DMS 273 (cell line): Measurements from ENCODE around the gene PRICKLE2.
A peak's percentile ranks its signal among the peaks of the same experiment; 100 is the strongest.

Experiments
- DNase-seq: peaks from one replicate; lab custom pipeline; 2025; ENCODE audit not compliant: unreplicated experiment; lab: John Stamatoyannopoulos, UW

Gene PRICKLE2

GRCh38 chr3:64104006-64104405, 121.3 kb downstream of the PRICKLE2 start:
- no peak for DNase-seq

DNA sequence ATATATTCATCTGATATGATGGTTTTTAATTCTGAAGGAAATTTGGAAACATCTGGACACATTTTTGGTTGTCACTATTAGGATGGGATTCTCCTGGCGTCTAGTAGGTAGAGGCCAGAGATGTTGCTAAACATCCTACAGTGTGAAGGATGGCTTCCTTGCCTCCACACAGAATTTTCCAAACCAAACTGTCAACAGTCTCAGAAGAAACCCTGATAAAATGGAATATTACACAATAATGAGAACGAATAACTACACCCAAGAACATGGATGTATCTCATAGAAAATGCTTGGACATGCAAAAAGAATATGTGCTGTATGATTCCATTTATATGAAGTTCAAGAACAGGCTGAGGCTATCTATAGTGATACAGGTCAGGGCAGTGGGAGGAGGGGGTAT, 122.1 kb downstream of the PRICKLE2 start:
- DNase-seq, result no peak

- DNase-seq, result no peak
Observed at GRCh38 chr3:64102147-64102546, 123.1 kb downstream of the PRICKLE2 start.

GRCh38 chr3:64099316-64099715, 126.0 kb downstream of the PRICKLE2 start:
- DNase-seq, result no peak

DNA sequence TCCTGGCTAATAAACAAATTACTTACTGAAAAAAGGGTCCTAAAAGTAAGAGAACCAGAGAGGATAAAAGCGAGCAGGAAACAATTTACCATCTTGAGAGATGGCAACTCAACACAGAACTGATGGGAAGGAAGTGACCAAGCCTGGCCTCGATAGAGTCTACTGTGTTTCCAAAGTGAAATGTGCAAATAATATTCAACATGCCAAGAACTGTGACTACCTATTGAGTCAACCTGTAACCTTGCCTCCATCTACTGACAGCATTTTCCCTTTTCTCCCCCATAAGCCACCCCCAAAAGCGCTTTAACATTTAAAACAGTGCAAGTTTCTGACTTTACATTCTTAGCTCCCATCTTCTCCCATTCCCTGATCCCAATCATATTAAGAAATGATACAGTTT, 126.6 kb downstream of the PRICKLE2 start:
- DNase-seq, result no peak

GRCh38 chr3:64097920-64098319, 127.3 kb downstream of the PRICKLE2 start:
- no peak for DNase-seq

DNA sequence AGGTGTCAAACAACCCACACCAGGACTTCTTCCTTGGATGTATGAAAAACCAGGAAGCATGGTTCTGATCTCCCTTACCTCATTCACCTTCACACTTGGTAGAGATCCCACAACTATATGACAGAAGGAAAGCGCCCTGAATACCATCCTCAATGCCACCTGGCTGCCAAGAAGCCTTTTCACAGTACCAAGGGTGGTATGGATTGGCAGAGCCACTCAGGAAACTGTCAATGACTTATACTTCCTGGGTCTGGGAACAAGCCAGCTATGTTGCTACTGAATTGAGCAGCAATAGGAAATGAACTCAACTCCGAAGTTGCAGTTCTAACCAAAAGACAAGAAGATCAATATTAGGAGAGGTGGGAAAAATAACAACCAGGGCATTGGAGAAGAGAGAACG, 129.5 kb downstream of the PRICKLE2 start:
- DNase-seq, result no peak

GRCh38 chr3:64094713-64095079, 130.6 kb downstream of the PRICKLE2 start:
- DNase-seq, result no peak

DNA sequence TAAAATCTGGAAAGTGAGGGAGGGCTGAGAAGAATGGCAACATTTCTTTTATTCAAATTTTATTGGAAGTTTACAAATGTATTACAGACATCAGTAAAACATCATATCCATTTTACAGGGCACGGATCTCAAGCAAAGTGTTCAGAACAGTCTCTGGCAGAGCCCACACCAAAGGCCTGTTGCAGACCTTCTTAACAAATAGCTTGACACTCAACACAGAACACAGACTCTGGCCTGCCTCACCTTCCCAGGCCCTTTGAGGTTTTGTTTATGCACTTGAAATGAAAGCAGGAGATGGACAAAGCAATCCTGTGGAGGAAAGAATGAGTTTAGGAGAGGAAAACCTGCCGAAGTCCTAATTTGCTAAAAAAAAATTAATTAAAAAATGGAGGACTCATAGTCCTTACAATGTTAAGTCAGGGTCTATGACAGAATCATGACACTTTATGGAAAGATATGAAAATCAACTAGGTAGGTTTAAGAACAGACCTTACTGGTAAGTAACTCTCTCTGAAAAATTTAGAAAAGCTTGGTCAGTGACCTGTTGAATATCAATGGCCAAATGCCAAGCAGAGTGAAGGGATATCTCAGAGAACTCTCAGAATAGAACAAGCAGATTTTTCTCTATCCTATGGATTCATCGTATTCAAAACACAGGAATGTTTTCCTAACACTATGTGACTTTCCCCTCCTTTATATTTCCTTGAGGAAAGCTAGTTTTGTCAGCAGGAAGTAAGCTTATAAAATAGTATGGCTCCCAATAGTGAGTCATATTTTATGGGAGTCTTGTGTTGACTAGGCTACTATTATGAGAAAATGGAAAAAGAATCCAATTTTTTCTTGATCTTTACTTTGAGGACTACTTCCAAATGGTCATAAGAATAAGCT, 131.2 kb downstream of the PRICKLE2 start:
- no peak for DNase-seq

- no peak for DNase-seq
Observed at GRCh38 chr3:64093211-64093610, 132.1 kb downstream of the PRICKLE2 start.

- DNase-seq, result no peak
Observed at GRCh38 chr3:64091501-64091900, 133.8 kb downstream of the PRICKLE2 start.

DNA sequence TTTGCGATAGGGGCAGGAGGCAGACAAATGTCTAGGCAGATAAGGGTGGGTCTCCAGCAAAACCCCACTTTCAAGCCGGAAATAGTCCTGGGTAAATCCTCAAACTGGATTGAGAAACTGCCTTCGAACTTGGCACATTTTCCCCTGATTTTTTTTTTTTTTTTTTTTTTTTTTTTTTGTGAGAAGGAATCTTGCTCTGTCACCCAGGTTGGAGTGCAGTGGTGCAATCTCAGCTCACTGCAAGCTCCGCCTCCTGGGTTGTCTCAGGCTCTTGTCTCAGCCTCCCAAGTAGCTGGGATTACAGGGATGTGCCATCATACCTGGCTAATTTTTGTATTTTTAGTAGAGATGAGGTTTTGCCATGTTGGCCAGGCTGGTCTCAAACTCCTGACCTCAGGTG, 135.9 kb downstream of the PRICKLE2 start:
- peak; percentile 18 for DNase-seq

DNA sequence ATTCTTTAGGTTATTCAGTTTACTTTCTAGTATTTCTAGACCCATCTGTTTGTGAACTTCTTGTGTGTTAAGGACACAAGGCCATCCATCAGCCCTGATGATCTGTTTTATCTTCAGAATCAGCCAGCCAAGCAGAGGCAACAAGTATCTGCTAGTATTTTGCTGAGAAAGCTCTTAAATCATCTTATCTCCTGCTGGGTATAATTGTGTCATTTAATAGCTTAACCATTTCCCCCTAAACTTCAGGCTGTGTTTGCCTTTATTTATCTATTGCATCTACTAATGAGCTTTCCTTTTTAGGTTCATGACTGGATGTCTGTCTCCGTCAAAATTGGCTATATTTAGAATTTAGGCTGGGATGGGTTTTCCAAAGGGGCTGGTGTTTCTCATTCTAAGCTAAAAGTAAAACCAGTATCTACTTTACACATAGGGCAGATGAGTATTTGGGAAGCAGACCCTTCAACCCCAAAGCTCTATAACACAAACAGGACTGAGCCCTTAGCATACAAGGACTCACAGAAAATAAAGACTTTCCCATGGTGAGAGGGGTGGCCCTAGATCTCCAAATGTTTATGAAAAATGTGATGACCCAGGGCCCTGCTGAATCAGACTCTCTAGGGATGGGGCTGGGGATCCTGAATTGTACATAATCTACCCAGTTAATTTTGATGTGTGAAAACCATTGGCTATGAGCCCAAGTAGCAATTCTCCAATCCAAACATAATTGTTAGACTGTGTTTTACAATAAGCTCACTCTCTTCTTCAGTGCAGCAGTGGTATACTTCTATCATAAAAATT, 136.7 kb downstream of the PRICKLE2 start:
- DNase-seq, result peak; percentile 24

GRCh38 chr3:64086479-64087252, 138.6 kb downstream of the PRICKLE2 start:
- peak; percentile 35 for DNase-seq

DNA sequence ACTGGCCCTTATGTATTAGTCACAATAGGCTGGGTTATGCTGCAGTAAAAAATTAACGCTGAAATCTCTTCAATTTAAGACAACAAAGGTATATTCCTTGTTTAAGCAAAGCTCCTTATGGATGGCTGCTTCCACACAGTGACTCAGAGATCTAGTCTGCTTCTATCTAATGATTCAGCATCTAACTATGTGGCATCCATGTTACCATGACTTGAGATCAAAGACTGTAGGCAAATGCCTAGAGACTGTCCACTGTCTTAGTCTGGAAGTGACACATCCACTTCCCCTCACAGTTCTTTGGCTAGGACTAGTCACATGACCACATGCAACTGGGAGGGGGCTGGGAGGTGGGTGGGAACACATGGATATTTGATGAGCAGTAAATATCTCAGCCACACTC, 140.6 kb downstream of the PRICKLE2 start:
- peak; percentile 16 for DNase-seq

- no peak for DNase-seq
Observed at GRCh38 chr3:64083575-64083974, 141.7 kb downstream of the PRICKLE2 start.

DNA sequence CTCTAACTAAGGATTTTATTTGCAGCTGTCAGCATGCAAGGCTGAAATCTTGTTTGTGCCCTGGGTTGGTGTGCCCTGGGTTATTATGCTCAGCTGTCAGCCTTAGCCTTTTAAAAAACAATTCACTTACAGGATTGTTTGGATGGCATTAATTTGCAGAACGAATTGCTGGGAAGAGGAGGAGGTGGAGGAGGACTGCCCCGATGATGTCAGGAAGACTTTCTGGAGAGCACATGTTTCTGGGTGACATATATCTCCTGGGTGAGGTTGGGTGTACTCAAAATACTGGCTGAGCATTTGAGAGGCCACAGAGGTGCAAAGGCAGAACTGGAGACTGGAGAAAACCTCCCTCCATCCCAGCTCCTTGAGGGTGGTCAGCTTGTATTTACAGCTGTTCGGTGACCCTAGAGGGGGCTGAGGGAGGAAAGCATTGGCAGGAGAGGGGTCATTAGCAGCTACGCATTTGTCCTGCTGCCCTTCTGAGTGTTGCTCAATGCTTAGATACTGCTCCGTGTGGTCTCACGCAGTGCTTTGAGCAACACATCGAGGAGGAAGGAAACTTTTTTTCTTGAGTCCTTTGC, 142.2 kb downstream of the PRICKLE2 start:
- DNase-seq, result no peak

DNA sequence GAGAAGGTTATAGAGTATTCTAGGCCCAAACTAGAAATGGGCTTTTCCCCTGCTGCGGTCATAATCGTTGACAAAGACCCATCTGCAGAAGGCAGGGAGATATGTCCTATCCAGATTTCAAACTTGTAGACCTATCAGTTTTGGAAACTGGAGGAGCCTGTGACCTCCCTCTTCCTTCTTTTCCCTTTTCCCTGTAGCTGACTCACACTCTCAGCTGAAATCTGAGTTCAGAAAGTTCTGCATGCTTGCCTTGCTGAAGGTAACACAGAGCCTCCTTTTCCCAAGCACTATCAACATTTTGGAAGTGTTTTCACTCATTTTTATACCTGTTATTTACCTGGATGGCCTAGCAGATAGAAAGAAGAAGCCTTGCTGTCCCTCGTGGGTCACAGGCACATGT, 142.9 kb downstream of the PRICKLE2 start:
- no peak for DNase-seq

- no peak for DNase-seq
Observed at GRCh38 chr3:64081235-64081630, 144.0 kb downstream of the PRICKLE2 start.

DNA sequence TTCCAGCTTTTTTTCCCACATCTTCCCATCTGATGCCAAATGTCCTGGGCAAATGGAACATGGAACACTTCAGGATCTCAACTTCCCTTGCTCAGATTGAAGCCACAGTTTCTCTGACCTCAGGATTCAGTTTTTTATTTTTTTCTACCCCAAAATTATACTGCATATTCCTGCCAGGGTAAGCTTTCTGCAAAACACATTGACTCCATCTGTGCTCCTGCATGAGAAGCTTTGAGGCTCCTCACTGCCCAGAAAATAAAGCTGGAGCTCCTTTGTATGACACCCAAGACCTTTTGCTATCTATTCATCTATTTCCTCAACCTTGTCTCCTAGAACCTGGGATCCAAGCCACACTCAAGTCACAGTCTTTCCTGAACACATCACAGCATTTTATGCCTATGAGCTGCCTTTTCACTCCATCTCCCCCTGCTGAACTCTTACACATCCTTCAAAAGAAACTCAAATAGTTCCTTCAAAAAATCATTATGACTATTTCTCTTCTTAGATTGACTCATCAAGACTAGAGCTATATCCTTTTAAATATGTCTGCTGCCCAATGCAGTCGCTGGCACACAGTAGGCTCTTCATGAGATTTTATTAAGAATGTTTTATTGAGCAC, 144.5 kb downstream of the PRICKLE2 start:
- DNase-seq, result no peak
